Stimulated activated naive CD8-positive, alpha-beta T cell treated with anti-CD3 and anti-CD28 coated beads, Interleukin-15, Interleukin-2, amounts not matched to agents 100 U/mL and 50 U/mL, for 24 hours (primary cell): ENCODE measurements around the gene ARHGAP45.
"Not testable (repeated sequence)": the region's sequence is repeated elsewhere in the genome, so short reads cannot be mapped to it uniquely, and the experiment has no call there.

Experiments used
- ATAC-seq: fragments of 150-1000 bp; cut with Tn5 transposase; one replicate; pipeline ENCODE4 v1.10.0; 2021
- DNase-seq: peaks from one replicate; pipeline ENCODE4 v3.0.0; 2021

ARHGAP45 gene

DNA sequence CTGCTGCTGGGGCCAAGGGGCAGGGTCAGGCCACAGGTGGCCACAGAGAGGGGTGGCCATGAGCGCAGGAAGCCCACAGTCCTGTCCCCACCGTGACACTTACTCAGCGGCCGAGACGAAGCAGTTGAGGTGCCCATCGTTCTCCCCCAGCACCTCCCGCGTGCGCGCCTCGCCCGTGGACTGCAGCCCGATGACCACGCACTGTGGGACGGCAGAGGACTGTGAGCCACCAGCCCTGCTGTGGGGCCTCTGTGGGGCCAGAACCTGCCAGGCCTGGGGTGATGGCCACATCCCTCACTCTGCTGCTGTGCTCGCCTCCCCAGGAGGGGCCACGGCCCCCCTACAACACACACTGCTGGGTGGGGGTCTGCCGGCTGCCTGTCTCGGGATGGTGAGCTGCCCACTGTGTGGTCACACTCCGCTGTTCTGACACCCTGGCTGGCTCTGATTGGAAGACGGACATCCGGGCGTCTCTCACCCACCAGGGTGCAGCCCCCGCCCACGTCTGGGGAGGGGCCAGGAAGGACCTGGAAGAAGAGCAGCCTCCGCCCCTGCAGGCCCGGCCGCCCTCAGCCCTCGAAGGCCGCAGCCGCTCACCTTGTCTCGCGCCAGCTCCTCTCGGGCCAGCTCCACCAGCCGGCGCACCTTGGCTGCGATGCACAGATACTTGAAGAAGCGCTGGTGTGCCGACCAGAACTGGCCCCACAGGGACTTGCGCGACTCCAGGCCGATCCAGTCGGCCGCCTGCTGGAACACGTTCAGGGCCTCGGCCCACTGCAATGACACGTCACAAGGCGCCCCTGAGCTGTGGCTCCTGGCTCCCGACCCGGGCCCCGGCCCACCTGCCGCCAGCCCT is 50.0 kb downstream of the ARHGAP45 start:
- ATAC-seq (no peak), DNase-seq (no peak)

DNA sequence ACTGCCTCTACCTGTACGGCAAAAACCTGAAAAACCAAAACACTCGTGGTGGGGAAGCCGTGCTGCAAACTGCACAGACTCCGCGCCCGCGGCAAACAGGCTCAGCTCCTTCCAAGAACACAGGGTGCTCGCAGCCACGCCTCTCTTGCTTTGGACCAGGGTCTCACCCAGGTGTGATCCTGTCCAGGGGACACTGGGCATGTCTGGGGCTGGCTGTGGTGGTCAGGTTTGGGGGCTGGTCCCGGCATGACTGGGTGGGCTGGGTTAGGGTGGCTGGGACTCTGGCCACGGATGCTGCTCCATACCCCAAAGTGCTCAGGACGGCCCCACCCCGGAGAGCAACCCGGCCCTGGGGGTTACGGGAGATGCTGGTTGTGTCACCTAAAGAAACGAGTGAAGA is 50.7 kb downstream of the ARHGAP45 start:
- ATAC-seq (no peak), DNase-seq (no peak)

DNA sequence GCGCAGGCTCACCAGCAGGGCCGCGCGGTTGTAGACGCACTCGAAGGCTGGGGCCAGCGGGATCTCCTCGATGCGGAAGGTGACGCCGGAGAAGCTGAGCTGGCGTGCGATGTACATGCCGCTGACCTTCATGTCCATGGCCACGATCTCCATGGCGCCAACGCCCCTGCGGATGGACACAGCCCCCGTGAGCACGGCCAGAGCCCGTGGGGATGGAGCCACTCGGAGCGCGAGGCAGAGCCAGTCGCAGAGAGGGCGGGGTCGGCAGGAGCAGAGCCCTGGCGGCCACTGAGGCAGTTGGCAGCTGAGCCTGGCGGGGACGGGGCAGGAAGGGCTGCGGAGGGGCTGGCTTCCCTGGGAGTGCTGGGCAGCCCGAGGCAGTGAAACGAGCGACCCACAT is 52.0 kb downstream of the ARHGAP45 start:
- DNase-seq (no peak), ATAC-seq (no peak)

DNA sequence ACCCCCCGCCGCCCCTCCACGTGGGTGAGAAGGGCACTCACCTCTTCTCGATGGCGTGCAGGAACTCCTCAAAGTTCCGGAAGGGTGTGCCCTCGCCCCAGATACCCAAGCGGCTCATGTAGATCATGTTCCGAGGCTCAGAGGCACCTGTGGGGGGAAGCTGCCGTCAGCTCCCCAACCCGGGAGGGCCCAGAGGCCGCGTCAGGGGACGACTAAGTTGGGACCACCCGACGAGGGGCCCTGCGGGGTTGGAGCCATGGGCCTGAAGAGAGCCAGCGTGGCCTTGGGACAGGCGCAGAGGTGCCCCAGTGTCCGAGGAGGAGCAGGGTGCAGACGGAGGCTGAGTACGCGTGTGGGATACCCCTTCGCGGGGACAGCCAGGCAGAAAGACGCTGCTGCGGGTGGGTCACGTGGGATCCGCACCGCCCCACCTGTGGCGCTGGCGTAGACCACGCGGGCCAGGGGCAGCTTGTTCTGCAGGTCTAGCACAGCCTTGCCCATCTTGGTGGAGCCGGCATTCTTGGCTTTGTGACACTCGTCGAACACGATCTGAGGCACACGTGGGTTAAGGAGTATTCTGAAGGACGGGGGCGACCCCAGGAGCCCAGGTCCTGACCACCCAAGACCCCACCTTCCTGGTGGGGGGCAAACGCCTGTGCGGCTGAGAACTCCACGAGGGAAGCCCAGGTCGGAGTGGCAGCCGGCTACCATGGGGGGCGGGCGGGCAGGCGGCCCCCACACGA is 52.7 kb downstream of the ARHGAP45 start:
- DNase-seq (no peak), ATAC-seq (no peak)

DNA sequence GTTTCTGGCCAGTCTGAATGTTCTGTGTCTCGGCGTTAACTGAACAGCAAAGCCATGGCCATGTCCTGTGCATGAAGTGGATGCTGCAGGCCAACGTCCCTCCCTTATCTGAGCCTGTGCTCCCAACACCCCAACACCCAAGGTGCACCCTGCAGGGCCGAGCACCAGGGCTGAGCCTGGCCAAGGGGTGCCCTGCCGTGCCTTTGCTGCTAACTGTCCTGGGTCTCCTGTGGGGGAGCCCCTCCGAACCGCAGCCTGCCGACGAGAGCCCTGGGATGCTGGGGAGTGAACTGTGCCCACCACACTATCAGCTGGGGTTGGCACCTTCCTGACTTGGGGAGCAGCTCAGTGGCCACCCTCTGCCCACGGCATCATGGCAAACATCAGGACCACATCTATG is 54.4 kb downstream of the ARHGAP45 start:
- no peak for DNase-seq
- no peak for ATAC-seq

DNA sequence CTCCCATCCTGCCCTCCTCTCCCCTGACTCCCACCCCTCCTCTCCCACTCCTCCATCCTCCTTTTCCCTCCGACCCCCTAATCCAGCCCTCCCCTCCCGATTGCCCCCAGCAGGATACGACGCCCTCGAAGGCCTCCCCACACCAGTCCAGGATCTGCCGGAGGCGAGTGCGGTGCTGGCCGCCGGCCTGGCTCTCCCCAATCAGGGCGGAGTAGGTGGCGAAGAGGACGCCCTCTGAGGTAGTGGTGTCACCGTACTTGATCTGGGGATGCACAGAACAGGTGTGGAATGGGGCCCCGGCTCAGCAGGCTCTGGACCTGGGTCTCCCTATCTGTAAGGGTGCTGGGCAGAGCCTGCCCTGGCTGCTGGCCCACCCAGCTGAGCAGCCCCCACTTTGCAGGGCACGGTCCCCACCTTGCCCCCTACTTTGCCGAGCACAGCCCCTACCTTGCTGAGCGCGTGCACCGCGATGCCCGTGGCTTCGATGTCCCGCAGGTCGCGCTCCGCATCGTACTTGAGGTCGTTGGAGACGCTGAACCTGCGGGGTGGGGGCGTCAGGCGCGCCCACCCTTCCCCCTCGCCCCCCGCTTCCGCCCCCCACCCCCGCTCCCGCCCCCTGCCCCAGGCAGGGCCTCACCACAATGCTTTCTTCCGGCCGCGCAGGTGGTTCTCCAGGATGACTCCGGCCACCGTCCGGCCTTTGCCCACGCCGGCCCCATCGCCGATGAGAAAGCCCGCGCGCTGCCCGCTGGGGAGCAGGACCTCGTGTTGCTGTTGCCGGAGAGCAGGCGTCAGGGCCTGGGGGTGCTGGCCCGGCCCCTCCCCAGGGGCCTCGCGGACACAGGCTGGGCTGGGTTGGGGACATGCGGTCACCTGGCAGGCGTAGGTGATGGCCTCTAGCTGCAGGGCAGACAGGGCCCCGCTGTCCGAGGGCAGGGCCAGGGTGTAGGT is 55.3 kb downstream of the ARHGAP45 start:
- no peak for ATAC-seq

DNA sequence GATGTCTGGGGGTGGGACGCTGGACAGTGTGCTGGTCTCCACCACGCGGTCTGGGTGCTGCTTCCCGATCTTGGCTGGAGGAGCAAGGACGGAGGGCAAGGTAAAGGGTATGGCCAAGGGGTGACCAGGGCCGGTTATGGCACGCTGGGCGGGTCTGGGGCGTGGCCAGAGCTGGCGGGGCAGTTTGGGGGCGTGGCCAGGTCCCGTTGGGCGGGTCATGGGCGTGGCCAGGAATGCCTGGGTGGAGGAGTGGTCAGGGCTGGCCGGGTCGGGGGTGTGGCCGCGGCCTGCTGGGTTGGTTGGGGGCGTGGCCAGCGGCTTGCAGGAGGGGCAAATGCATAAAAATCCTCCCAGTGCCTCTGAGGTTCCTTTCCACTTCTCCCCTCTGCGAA is 56.0 kb downstream of the ARHGAP45 start:
- peak; percentile 81 for DNase-seq
- ATAC-seq = peak; percentile 76

More for the DNA sequence above, 55.3 kb downstream of the ARHGAP45 start:
- no peak for DNase-seq

DNA sequence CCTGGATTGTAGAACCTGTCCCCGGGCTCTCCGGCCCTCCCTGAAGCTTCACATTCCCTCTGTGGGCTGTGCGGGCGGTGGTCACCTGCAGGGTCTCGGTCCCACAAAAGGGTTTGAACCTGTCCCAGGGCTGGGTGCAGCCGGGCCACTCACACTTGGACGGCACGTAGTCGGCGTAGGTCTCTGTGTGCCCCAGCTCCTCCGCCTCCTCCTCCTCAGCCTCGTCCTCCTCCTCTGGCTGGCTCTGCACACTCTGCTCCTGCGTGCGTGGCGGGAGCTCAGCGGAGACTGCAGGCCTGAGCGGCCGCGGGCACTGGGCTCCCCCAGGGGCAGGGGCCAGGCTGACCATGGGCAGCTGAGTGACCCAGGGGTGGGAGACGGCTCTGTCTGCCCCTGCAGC is 56.4 kb downstream of the ARHGAP45 start:
- DNase-seq = no peak

DNA sequence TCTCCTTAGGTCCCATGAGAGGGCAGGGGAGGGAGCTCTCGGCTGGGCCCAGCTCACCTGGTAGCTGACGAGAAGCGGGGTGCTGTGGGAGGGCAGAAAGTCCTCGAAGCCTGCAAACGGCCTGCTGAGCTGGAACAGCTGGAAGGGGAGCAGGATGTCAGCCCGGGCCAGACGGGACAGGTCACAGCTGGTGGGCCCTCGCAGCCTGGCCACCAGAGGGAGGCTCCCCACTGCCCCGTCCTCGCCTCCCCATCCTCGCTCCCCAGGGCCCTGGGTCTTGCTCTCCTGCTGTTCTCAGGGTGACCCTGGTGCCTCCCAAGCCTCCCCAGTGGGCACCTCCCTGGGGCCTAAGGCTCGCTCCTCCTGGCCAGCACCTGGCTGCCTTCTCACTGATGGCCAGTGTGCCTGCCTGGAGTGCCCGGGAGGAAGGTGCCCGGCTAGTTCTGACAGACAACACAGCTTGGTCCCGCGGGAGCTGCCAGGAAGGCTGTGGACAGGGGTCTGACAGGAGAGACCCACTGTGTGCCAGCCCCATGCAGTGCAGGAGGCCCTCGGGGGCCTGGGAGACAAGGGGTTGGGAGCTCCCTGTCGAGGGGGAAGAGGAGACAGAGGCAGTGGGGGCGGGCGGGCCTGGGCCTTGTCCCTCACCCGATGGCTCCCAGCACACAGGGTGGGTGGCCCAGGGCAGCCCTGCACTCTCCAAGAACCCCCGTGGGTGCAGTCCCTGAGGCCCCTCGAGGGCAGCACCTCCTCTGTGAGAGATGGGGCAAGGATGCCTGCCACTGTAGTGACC is 57.1 kb downstream of the ARHGAP45 start:
- ATAC-seq (no peak), DNase-seq (no peak)

More for the DNA sequence above, 56.4 kb downstream of the ARHGAP45 start:
- no peak for ATAC-seq

DNA sequence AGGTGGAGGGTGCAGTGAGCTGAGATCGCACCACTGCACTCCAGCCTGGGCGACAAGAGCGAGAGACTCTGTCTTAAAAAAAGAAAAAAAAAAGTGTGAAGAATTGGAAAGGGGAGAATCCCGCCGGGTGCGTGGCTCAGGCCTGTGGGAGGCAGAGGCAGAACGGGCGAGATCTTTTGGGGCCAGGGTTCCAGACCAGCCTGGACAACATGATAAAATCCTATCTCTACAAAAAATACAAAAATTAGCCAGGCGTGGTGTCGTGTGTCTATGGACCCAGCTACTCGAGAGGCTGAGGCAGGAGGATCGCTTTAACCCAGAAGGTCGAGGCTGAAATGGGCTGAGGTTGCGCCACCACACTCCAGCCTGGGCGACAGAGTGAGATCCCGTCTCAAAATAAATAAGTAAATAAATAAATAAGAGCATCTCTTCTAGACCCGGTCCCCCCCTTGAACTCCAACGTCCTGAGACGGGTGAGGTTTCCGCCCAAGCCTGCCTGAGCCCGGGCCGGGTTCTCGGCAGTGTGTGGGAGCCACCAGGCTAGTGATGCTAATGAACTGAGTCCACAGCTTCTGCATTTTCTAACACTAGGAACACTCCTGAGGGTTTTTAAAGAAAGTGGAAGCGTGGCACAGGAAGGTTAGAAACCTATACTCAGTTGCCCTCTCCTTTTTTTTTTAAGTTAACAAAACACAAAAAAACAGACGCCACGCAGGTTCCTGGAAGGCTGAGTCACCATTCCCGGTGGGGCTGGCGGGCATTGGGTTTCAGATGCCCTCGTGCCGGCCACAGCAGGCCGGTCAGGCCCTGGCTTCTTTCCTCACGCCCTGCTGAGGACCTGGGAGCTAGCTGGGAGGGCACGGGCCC is 58.9 kb downstream of the ARHGAP45 start:
- DNase-seq (no peak), ATAC-seq (no peak)

DNA sequence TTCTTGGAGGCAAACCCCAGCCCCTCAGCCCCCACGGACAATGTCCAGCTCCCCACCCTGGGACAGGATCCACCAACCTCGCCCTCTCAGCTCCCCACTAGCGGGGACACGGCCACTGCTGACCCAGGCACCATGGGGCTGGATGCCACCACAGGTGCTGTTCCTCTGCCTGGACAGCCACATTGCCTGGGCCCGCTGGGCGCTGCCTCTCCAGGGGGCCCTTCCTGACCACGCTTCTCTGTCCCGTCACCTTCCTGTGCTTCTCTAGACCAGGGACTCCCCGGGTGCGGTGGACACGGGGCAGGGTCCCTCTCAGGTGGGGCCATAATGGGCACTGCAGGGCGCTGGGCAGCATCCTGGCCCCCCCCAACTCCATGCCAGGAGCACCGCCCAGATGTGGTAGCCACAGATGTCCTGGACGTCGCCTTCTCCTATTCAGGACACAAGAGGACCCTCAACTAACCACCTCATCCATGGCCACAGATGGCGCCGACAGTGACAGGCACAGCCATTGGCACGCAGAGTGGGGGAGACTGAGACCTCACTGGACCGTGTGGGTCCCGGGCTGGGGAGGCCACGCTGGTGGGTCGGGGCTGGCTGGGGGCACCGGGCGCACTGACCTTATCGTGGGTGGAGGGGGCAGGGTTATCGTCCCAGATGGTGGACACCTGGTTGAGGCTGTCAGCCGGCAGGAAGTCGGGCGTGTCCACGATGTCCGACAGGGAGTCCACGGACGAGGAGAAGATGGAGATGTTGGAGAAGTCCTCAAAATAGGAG is 60.2 kb downstream of the ARHGAP45 start:
- ATAC-seq (no peak), DNase-seq (no peak)

DNA sequence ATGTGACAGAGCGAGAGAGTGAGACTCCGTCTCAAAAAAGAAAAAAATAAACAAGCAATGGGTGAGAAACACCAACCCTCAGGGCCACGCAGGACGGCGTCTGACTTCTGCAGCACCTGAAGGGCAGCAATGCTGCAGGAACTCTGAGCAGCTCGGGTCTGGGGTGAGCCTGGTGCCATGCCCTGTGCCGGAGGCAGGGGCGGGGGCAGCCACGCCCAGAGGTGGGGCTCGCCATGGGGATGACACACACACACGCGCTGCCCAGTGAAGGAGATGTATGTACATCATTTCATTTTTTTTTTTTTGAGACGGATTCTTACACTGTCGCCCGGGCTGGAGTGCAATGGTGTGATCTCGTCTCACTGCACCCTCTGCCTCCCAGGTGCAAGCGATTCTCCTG is 61.1 kb downstream of the ARHGAP45 start:
- ATAC-seq (no peak), DNase-seq (no peak)

DNA sequence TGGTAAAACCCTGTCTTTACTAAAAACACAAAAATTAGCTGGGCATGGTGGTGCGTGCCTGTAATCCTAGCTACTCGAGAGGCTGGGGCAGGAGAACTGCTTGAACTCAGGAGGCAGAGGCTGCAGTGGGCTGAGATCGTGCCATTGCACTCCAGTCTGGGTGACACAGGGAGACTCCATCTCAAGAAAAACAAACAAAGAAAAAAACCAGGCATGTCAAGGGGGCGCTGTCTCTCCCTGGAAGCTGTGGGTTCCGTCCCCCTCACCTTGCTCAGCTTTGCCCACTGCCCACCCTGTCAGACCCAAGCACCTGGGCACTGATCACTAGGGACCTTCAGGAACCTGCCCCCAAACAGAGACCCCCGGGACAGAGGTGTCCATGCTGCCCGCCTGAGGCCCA is 62.1 kb downstream of the ARHGAP45 start:
- DNase-seq, ATAC-seq: not testable (repeated sequence)

DNA sequence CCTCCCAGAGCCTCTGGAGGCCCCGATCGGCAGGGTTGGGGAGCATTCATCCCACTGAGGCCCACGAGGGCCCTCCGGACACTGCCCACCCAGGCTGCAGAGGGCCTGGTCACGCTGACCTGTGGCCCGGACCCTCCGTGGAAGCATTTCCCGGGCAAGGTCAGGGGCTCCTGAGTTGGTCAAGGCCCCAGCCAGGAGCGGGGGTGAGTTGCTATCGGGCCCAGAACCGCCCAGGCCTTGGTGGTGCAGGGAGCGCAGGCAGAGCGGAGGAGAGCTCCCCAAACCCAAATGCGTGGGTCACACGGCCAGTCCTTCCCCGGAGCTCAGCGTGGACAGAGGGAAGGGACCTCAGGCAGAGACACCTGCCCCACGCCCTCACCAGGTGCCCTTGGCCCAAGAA is 62.6 kb downstream of the ARHGAP45 start:
- ATAC-seq (no peak), DNase-seq (no peak)

DNA sequence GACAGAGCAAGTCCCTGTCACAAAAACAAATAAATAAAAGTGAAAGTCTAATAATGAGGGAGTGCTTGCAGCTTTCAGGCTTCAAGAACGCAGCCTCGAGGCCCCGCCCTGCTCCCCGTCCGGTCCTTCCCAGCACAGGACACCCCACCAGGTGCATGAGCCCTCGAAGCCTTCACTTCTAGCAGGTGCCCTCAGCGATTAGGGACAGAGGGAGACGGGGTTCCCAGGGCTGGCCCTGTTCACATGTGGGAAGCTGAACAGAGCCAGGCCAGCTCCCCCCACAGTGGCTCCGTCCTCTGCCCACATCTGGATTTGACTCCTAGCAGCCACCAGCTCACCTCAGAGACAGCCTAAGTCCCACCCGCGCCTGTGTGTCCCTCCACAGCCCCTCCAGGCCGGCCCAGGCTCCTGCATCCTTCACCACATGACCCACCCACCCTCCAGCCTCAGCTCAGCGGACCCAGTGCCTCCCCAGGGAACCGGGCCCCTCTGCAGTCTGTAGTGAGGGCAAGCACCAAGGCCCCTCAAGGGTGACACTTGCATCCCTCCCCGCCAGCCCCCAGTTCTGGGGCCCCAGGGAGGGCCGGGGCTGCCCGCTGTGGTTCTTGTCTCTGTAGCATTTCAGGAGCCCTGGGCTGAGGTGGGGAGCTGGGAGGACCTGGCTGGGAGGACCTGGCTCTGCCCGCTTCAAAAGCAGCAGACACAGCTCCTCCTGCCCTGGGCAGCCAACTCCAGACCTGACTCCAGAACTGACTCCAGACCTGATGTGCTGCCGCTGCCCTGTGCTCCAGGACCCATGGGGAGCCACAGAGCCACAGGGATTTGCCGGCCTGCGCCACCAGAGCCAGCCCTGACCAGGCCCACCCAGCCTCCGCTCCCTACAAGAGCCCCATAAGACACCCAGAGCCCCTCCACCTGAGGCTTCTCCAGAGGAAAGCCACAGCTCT is 64.1 kb downstream of the ARHGAP45 start:
- no peak for ATAC-seq
- peak; percentile 49 for DNase-seq

DNA sequence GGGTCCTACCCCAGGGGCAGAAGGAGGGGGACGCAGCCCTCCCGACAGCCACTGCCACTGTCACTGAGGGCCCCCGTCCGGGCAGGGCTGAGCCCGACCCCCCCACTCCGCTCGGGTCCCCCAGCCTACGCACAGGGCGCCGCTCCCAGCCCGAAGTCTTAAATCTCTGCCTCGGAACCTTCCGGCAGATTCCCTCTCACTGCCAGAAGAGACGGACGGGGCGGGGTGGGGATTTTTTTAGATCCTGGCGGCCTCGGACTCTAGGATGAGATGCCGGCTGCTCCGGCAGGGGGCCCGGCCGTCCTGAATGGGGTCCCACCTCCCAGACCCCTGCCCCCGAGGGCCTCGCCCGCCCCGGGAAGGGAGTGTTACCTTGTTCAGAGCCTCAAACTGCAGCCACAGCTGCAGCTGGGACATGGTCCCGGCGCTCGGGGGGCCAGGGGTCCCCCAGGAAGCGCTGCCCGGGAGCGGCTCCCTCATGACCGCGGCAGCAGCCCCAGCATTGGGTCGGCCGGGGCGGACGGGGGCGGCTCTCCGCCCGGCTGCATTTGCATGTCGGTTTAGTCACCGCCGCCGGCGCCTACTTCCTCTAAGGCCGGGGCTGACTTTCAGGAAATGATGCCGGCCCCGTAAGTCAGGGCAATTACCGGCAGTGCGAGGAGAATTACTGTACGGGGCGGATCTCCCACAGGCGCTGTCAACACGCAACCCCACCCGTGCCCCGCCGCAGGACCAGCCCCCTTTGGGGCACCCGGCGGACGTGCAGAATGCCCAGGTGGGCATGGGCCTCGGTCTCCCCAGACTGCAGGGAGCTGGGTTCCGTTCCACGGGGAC is 65.0 kb downstream of the ARHGAP45 start:
- ATAC-seq (peak; percentile 70), DNase-seq (peak; percentile 88)

DNA sequence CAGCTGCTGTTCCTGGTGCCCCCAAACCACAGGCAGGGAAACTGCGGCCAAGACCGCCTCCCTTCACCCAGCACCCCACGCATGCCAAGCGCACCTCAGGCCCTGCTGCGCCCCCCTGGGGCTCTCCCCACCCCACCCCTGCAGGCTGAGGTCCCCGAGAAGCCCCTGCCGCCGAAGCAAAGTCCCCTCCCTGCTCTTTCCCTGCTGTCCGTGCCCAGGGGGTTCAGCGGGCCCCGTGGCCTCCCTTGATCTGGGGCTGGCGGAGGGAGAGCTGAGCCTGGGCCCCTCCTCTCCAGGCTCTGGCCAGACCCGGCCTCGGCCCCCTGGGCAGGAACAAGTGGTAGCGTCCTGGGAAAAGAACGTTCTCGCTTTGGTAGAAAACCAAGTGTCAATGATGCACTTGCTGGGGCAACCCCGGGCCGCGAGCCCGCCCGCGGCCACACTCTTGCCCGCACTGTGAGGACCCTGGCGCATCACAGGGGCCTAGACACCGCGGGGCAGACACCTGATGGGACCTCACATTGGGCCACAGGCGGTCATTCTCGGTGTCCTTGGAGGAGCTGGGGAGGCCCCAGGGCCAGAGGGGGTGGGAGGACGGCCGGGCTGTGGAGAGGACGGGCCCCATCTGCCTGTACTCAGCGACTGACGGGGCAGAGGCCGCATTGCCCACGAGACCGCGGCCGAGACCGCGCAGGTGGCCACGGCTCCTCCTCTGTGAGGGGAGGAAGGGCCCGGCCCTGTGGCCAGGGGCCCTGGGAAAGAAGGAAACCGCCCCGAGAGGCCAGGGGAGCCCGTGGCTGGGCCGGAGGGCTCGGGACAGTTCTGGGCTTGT is 65.8 kb downstream of the ARHGAP45 start:
- ATAC-seq (peak; percentile 11), DNase-seq (no peak)
